Ascending aorta (tissue), 2 donors: ENCODE data around the gene SKIDA1. TPM values are rescaled to one million over a fixed set of nuclear protein-coding genes. Genes with fewer than 3 reads are reported as not detected.

ENCODE experiments used
- DNase-seq, 2 donors: peaks; one replicate each; pipeline ENCODE4 v3.0.0-alpha.2; 2019; ENCODE audit warnings: low spot score in 2 of 2
- H3K27ac ChIP-seq, 2 donors: fragments of 200-600 bp; sonication (generic); one replicate each; pipeline ENCODE4 v1.5.1; 2016 to 2017; ENCODE audit warnings: mild to moderate bottlenecking in 1 of 2
- H3K27me3 ChIP-seq: fragments of 200-600 bp; sonication (generic); one replicate; pipeline ENCODE4 v1.5.1; 2017
- H3K36me3 ChIP-seq, 2 donors: fragments of 200-600 bp; sonication (generic); one replicate each; pipeline ENCODE4 v1.5.1; 2016
- H3K4me1 ChIP-seq, 2 donors: fragments of 200-600 bp; sonication (generic); one replicate each; pipeline ENCODE4 v1.5.1; 2016 to 2017; ENCODE audit warnings: mild to moderate bottlenecking in 1 of 2
- H3K4me3 ChIP-seq, 2 donors: fragments of 200-600 bp; sonication (generic); one replicate each; pipeline ENCODE4 v1.5.1; 2016 to 2017; ENCODE audit warnings: mild to moderate bottlenecking in 1 of 2
- H3K9me3 ChIP-seq, 2 donors: fragments of 200-600 bp; sonication (generic); one replicate each; pipeline ENCODE4 v1.5.1; 2016
- intact Hi-C: fragments of 100-400 bp; cut with DNase I; formaldehyde crosslinking; loops from one replicate; pipeline ENCODE4 v1.15.1; 2023
- total RNA-seq: library from RNA; depleted of rRNA; stranded (reverse); fragments of >200 nt; gene quantifications from one replicate; pipeline ENCODE4 v1.1.0, GENCODE V29; 2016
- TF ChIP-seq, protein P1 (sequence below), 3 experiments: fragments of 200-600 bp in 2 of 3; fragments of 450-650 bp in 1 of 3; sonication (generic) in 2 of 3; IDR thresholded peaks; one replicate each; pipeline ENCODE4 v1.5.1; 2016 to 2019; ENCODE audit warnings: antibody characterized with exemption in 3 of 3, mild to moderate bottlenecking in 1 of 3, moderate library complexity in 1 of 3

Gene SKIDA1
- total RNA-seq, 1 donor from 2014 or later: not detected

DNA sequence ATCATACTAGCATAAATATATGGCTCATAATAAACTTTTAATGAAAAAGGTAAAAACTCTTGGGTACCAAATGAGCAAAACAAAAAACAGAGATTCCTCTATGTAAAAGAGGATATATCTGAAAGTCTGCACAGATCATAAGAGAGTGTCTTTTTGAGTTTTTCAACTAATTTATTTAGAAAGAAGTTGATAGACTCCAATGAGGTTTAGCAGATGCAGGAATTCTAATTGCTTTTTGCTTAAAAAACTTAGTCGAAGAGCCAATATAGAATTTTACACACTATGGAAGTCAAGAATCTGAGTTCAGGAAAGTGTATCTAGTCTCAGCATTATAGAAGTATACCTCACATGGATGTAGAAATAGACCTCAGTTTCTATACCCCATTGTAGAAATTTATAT lies 5.2 kb upstream of the SKIDA1 start:
- intact Hi-C loops: loop anchor here (5.0 to 10.0 kb wide), 3 partner anchors 474 to 812 kb away; partner anchors contain the start of gene DNAJC1
- TF ChIP-seq, protein P1, sequence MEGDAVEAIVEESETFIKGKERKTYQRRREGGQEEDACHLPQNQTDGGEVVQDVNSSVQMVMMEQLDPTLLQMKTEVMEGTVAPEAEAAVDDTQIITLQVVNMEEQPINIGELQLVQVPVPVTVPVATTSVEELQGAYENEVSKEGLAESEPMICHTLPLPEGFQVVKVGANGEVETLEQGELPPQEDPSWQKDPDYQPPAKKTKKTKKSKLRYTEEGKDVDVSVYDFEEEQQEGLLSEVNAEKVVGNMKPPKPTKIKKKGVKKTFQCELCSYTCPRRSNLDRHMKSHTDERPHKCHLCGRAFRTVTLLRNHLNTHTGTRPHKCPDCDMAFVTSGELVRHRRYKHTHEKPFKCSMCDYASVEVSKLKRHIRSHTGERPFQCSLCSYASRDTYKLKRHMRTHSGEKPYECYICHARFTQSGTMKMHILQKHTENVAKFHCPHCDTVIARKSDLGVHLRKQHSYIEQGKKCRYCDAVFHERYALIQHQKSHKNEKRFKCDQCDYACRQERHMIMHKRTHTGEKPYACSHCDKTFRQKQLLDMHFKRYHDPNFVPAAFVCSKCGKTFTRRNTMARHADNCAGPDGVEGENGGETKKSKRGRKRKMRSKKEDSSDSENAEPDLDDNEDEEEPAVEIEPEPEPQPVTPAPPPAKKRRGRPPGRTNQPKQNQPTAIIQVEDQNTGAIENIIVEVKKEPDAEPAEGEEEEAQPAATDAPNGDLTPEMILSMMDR (IDR thresholded peaks at IDR 0.05): no peak
- H3K9me3 ChIP-seq: no peaks in the 10 kb centered on the region
- no peak overlapping the region for H3K4me3 ChIP-seq
- no peaks in the 10 kb centered on the region for H3K36me3 ChIP-seq
- no peaks in the 10 kb centered on the region for H3K27me3 ChIP-seq
- DNase-seq: no peak
- no peak overlapping the region for H3K27ac ChIP-seq
- peaks cover 0 to 6% of the 10 kb centered on the region in 2 donors for H3K4me1 ChIP-seq

DNA sequence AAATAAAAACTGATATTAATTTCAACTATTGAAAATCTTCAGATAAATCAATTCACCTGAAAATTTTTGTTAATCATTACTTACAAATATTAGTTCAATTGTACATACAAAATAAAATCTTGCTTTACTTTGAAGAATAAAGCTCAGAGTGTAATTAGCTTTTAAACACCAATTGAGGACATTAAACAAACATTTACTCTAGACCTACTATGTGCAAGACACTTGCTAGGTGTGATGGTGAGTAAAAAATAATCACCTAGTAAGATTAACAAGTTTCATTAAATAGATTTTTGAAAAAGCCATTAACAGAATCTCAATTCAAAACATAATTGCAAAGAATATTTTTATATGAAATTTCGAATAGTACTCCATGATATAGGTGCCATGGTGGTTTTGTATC lies 4.7 kb upstream of the SKIDA1 start:
- Histone ChIP-seq H3K9me3 (no peaks in the 10 kb centered on the region), H3K4me3 (no peak overlapping the region), H3K27ac (no peak overlapping the region), H3K27me3 (no peaks in the 10 kb centered on the region), H3K36me3 (no peaks in the 10 kb centered on the region), H3K4me1 (peaks cover 0 to 4% of the 10 kb centered on the region in 2 donors)
- no peak for DNase-seq
- TF ChIP-seq, protein P1 (IDR thresholded peaks at IDR 0.05): no peak
- intact Hi-C loops: loop anchor here (5.0 to 10.0 kb wide), 3 partner anchors 475 to 812 kb away; partner anchors contain the start of gene DNAJC1

DNA sequence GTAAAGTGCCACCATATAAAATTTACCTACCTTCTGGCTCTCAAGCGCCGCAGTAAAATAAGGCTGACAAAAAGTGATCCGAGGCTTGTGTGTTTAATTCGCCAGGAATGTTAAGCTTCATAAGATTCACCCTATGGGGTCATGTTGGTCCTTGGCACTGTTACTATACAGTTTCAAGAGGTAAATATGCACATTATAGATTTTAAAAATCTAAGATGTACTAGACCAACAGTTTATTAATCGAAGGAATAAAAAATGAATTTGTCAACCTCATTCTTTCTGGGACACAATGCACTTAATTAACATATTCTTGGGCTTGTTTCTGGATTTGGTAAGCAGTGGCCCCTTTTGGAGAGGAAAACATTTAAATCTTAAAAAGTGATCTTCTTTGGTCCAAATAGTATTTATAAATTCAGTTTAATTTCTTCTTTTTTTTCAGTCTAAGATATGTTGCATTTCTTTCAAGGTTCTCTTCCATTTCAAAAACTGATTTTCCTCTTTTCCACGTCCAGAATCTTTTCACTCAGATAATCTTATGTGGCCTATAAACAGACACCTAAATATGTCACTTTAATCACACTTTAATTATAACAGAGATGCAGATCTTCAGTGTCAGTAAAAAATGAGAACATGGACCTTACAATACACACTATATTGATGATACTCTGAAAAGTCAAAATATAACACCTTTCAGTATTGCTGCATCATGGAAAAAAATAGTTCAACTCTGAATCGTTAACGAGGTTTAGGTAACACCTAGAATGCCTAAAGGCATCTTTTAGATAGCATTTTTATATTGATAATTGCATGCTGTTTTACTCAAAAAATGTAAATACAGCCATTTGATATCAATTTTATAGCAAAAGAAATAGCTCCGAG lies 3.8 kb upstream of the SKIDA1 start:
- intact Hi-C loops: loop anchor here (5.0 to 10.0 kb wide), 7 partner anchors 723 to 1906 kb away; partner anchors contain the start of genes BMI1, MSRB2, OTUD1 and PIP4K2A
- Histone ChIP-seq H3K27me3 (no peaks in the 10 kb centered on the region), H3K4me1 (peaks cover 0 to 4% of the 10 kb centered on the region in 2 donors), H3K27ac (no peak overlapping the region), H3K9me3 (no peaks in the 10 kb centered on the region), H3K36me3 (no peaks in the 10 kb centered on the region), H3K4me3 (no peak overlapping the region)
- no peak for DNase-seq
- TF ChIP-seq, protein P1 (IDR thresholded peaks at IDR 0.05): no peak

DNA sequence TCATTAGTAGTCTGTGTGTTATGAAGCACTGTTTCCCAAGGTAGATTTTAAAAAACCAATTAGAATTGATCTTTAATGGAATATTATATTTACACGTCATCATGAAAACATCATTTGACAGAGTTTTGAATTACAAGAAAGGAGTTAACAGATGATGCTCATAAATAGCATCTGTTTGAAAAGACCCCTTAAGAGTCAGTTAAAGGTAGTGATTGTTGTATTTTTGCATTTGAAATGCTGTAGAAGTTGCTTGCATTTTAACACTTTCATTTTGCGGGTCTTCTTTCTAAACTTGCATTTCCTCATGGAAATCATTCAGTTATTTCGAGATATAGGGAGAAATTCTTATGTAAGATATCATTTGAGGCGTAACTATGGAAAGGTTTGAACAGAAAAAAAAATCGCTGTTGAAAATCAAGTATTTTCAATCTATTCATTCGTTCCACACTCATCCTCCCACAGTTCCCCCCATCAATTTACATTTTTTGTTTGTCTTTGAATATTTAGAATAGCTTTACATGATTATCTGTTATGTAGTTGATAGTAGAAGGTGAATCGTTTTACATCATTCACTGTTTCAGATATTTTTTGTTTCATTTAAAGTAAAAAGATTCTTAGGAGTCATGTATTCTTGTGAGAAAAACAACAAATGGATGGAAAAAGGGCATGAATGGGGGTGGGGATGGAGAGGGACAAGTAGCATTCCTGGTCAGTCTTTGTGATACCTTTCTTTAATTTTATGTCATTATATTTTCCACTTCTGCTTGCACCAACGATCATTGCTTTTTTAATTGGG lies 3.0 kb upstream of the SKIDA1 start:
- Histone ChIP-seq H3K36me3 (no peaks in the 10 kb centered on the region), H3K4me1 (peaks cover 0 to 6% of the 10 kb centered on the region in 2 donors), H3K27me3 (no peaks in the 10 kb centered on the region), H3K4me3 (peak overlapping the region; percentile 65 to 90), H3K27ac (peak overlapping the region; percentile 98 to 100), H3K9me3 (no peaks in the 10 kb centered on the region)
- DNase-seq: no peak
- intact Hi-C loops: loop anchor here (5.0 to 10.0 kb wide), 7 partner anchors 724 to 1906 kb away; partner anchors contain the start of genes BMI1, MSRB2, OTUD1 and PIP4K2A
- TF ChIP-seq, protein P1 (IDR thresholded peaks at IDR 0.05): no peak

DNA sequence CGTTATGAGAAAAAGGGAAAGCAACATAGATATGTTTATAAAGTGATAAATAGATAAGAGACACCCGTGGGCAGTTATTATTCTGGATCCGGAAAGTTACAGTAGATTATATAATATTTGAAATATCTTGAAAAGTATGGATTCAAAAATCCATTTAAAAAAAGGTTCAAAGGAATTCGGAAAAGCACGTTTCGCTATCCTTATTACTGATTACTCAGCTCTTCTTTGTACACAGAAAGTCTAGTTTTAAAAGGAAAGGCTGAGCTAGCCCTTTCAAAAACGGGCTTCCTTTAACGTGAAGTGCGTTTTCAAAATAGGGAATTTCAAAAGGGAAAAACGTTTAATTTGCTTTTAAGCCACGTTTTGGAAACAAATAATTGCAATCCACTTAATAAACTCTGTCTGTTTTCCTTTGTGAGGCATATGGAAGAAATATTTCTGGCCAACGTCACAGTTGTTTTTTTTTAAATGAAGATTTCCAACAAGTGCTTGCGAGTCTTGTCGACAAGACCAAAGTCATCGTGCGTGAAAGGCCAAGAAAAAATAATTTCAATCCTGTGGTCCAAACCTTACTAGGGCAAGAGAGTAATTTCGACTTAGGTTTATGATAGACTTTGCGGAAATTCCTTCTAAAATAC lies 2.2 kb upstream of the SKIDA1 start:
- H3K27ac ChIP-seq: peak overlapping the region; percentile 98 to 100
- peak overlapping the region; percentile 65 to 90 for H3K4me3 ChIP-seq
- no peaks in the 10 kb centered on the region for H3K27me3 ChIP-seq
- TF ChIP-seq, protein P1 (IDR thresholded peaks at IDR 0.05): no peak
- H3K36me3 ChIP-seq: no peaks in the 10 kb centered on the region
- no peaks in the 10 kb centered on the region for H3K9me3 ChIP-seq
- intact Hi-C loops: loop anchor here (5.0 to 10.0 kb wide), 7 partner anchors 725 to 1907 kb away; partner anchors contain the start of genes BMI1, MSRB2, OTUD1 and PIP4K2A
- no peak for DNase-seq
- H3K4me1 ChIP-seq: peaks cover 0 to 4% of the 10 kb centered on the region in 2 donors
